ENCODE data around the gene AFF3.
A peak's percentile ranks its signal among the peaks of the same experiment; 100 is the strongest.
"Not testable (repeated sequence)": the region's sequence is repeated elsewhere in the genome, so short reads cannot be mapped to it uniquely, and the experiment has no call there.

The AFF3 gene

DNA sequence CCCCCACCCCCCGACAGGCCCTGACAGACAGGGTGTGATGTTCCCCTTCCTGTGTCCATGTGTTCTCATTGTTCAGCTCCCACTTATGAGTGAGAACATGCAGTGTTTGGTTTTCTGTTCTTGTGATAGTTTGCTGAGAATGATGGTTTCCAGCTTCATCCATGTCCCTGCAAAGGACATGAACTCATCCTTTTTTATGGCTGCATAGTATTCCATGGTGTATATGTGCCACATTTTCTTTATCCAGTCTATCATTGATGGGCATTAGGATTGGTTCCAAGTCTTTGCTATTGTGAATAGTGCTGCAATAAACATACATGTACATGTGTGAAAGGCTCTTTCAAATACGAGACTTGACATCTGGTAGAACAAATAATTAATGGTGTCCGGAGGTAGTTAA is 208.9 kb downstream of the AFF3 start:
- DNase-seq (ENCODE audit: low read depth): not testable (repeated sequence)

DNA sequence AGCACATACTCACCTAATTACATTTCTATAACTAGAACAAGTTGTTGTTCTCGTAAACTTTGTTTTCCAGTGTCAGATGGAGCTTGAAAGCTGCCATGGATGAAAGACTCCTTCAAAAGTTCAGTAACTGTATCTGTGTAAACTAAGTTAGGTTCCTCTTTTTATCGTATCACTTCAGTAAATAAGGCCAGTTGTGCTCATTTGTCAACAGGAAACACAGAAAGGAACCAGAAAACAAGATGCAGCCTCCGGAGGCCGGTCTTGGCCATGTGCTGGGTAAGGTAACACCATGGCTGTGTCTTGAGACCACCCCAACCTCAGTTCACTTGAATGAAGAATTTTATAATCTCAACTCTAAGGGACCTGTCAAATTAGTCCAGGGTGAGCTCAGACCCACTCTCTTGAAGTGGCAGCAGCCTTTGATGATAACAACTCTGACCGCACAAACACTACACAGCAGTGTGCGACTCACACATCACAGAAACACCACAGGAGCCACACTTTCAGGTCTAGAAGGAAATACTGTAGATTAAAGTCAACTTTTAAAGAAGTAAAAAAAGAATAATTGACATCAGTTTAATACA is 213.8 kb downstream of the AFF3 start:
- no peak for DNase-seq (ENCODE audit: low read depth)

DNA sequence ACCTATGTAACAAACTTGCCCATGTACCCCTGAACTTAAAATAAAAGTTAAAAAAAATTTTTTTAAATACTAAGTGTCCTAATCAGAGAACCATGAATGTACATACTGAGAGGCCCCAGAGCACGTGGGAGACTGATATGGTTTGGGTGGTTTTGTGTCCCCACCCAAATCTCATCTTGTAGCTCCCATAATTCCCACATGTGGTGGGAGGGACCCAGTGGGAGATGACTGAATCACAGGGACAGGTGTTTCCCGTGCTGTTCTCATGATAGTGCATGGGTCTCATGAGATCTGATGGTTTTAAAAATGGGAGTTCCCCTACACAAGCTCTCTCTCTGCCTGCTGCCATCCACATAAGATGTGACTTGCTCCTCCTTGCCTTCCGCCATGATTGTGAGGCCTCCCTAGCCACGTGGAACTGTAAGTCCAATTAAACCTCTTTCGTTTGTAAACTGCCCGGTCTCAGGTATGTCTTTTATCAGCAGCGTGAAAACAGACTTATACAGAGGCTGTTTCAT is 214.6 kb downstream of the AFF3 start:
- not testable (repeated sequence) for DNase-seq (ENCODE audit: low read depth)

DNA sequence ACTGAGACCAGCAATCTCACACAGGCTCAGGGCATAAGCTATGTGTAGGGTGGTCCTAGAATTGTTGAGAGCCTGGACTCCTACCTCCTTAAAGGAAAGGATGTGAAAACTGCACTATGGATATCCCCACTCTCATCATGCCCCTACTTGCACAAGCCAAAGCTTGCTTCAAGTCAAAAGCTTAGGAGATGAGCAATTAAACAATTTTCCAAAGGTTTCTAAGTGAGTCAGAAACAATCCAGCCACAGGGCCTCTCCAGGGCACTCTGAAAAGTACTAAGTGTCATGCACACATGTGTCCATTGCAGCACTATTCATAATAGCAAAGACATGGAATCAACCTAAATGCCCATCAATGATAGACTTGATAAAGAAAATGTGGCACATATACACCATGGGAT is 215.4 kb downstream of the AFF3 start:
- DNase-seq (ENCODE audit: low read depth): peak; percentile 6

DNA sequence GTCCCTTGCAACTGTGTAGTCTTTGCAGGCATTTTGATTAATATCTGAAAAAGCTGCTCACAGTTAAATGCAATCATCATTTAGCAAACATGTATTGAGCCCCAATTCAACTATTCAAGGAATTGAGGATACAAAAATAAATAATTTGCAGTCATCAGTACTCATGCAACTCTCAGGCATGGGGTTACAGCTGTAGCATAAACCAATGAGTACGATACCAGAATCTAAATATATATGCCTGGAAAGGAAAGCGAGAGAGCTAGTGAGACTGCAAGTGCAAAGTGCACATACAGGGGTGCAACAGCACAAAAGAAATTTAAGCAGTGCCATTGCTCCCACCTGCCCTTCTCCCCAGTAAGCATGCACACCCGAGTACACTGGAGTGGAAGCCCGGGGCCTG is 216.4 kb downstream of the AFF3 start:
- DNase-seq (ENCODE audit: low read depth): no peak

DNA sequence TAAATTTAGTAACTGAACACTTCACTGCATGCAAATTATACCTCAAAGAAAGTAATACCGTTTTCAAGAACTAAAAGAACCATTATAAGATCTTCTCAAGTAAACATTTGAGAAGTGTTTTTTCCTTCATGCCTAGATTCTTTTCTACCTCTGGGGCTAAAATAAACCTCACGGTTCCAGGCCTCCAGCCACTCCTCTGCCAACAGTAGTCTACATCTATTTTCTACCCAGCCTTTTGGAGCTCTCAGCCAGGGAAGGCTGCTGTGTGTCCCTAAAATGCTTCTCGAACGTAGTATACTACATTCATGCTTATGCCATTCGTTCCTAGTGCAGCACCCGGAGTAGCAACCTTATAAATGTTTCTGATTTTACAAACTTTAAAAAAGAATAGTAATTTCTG is 219.7 kb downstream of the AFF3 start:
- no peak for DNase-seq (ENCODE audit: low read depth)

DNA sequence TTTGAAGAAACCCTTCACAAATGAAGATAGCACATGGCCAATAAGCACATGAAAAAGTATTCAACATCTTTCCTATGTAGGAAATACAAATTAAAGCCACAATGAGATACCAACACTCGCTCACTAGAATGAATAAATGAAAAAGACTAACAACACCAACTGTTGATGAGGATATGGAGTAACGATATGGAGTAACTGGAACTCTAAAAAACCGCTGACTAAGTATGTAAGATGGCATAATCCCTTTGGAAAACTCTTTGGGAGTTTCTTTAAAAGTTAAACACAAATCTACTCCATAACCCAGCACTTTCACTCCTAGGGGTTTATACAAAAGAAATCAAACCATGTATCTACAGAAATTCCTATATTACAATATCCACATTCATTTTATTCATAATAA is 220.5 kb downstream of the AFF3 start:
- no peak for DNase-seq (ENCODE audit: low read depth)

DNA sequence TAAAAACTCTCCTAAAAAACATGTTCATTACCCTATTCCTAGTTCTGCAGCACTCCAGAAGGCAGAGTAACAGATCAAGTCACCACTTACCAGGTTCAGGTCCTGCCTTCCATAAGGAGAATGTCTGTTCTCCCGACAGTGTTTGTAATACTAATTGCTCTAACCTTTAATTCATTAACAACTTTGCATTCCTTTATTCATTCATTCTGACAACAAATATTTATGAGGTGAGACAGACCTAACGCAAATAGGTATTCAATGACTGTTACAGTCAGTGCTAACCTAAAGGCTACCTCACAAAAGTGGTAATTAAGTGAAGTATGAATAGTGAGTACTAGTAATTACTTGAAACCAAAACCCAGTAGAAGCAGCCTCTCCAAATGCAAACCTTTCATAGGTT is 224.0 kb downstream of the AFF3 start:
- no peak for DNase-seq (ENCODE audit: low read depth)

DNA sequence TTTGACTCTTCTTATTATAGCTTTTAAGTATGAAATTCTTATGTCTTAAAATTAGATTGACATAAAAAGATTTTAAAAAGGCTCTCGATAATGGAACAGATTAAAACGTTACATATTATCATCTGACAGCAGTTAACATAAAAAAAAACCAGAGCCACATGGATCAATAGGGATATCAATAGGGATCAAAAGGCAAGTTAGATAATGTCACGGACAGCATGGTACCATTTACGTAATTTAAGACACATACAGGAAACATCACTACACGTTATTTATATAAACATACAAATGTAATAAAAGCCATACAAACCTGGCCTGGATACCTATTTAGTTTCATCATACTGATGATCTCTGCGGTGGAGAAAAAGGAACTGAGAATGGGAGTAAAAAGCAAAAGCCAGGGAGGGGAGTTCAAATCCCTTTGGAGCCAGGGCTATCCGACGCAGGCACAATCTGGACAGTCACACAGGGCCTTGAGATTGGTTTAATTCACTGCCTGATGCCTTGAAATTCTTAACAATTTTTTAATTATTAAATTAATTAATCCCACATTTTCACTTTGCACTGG is 227.2 kb downstream of the AFF3 start:
- no peak for DNase-seq (ENCODE audit: low read depth)

DNA sequence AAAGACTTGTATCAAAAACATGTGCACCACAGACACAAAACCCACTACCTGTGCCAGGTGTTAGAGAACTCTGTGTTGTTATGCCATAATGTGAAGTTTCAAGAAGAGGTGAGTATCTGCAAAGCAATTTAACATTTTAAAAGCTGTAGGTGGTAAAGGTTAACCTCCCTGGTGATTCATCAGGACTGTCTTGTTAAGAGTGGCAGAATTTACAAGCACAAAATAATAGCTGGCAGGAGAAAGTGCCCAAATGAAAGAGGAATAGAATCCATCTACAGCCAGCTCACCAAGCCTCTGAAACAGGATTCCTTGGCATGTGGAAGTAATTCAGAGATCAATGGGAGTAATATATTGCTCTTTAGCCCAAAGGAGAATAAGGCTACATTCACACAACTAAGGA is 230.7 kb downstream of the AFF3 start:
- no peak for DNase-seq (ENCODE audit: low read depth)

DNA sequence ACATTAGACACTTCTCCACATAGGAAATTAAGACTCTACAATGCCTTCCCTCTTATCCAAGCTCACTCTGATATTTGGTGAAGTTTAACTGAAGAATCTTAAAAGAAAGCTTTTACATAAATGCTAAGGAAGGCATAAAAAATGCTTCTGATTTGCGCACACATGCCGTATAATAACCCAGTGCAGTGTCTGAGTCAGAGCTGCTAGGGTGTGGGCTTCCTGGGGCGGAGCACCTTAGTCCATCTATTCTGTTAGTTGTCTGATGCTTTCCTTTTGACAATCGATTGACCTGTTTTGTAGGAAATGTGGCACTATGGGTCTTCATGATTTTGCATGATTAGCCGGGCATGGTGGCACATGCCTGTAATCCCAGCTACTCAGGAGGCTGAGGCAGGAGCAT is 231.5 kb downstream of the AFF3 start:
- DNase-seq (ENCODE audit: low read depth): no peak

DNA sequence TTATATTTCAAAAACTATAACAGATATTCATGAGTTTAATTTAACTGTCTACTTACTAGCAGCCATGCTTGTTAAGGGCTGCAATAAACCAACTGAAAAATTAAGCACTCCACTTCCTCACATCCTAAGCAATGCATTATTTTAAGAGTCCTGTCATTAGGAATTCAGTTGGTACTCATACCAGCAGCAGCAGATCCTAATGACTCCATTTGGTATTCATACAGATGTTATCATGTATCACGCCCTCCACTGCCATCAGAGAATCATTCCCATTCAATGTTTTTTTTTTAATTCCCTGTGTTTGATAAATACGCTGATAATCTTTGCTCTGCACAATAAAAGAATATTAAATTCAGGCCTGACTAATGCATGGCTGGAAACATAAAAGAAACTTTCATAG is 236.8 kb downstream of the AFF3 start:
- no peak for DNase-seq (ENCODE audit: low read depth)

DNA sequence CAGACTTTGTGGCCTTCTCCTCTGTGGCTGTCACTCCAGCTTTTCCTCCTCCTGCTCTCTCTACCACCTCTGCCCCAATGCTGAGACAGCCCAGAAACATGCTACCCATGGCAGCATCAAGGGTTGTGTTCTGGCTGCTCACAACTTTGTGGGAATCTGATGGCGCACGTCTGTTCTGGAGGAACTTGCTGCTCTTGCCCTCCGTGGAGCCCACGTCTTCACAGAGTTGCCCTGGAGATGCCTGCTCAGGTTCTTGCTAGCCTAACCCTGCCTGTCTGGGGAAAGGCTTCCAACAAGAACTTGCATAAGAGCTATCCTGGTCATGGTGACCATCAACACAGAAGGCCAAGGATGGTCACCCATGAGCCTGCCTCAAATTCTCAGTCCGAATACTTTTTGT is 237.4 kb downstream of the AFF3 start:
- no peak for DNase-seq (ENCODE audit: low read depth)

DNA sequence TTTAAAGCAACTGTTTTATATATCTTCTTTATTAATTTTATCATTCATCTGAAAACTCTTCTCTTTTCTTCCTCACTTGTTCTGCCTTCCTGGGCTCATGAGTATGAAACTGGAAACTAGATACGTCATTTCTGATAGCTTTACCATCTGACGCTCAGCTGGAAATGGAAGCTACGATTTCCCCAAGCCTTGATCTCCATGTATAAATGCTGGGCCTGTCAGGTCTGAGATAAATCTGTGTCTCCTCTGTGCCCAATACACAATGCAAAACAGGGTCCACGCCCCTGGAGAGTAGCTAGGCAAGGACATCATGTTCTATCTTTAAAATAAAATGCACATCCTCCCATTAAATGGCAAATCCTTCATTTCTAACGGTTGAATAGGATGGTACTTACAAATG is 238.4 kb downstream of the AFF3 start:
- no peak for DNase-seq (ENCODE audit: low read depth)

DNA sequence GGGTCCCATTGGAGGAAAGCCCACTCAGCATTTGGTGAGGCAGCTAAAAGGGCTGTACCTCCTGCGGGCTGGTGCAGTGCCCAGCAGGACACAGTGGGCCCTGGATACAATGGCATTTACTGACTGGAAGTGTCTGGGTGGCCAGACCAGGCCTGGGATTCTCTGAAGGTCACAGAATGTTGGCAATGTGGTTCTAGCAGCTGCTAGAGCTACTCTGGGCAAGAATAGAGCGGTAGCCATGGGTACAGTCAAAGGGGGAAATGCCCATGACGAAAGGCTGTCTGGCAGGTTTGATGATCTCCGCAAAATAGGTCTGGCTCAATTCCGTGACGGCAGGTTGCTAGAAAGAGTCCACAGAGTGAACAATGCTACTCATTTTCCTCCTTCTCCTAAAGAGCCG is 241.8 kb downstream of the AFF3 start:
- DNase-seq (ENCODE audit: low read depth): no peak

DNA sequence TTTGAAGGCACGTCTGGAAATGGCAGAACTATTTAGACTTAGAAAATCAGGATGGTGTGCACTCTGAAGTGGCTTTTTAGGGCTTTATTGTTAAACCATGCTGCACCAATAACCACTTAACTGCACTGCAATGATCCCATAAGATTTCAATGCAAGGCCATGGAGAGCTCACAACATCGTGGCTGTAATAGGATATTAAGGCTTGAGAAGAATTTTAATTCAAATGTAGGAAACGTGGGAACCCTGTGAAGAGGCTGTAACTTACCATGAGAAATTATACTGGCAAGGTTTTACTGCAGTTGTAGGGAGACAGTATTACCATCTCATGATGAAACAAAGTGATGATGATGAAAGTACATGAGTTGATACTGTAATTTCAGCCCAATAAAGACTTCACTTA is 242.5 kb downstream of the AFF3 start:
- DNase-seq (ENCODE audit: low read depth): no peak

DNA sequence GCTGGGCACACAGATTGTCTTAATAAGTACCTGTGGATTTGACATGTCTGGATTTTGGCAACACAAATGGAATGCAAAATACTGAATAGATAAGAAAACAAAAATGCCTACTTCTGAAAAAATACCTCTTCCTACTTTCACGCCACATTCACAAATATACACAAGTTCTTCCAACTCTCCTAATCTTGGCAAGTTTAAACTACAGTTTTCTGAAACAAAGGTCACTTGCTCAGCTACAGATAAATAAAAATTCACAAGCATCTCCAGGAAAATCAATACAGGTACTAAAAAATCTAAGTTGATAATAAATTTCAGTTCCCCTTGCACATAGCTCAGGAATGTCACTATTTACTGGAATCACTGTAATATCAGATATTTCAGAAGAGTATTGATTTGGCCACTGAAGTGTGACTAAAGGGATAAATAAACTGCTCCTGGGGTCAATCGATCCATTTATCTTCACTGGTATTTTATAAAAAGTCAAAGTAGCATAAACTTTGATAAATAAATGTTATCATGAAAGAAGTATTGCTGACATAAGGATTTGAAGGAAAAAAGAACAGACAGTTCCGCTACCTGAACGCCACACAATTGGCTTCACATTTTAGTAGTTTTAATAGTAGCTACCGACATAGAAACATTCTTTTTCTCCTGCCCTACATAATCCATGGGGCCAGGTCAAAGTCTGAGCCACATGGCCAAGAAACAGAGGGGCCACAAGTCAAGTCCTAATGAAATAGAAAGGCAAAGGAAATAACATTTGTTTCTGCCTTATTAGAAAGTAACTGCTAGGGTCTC is 243.1 kb downstream of the AFF3 start:
- DNase-seq (ENCODE audit: low read depth): no peak

DNA sequence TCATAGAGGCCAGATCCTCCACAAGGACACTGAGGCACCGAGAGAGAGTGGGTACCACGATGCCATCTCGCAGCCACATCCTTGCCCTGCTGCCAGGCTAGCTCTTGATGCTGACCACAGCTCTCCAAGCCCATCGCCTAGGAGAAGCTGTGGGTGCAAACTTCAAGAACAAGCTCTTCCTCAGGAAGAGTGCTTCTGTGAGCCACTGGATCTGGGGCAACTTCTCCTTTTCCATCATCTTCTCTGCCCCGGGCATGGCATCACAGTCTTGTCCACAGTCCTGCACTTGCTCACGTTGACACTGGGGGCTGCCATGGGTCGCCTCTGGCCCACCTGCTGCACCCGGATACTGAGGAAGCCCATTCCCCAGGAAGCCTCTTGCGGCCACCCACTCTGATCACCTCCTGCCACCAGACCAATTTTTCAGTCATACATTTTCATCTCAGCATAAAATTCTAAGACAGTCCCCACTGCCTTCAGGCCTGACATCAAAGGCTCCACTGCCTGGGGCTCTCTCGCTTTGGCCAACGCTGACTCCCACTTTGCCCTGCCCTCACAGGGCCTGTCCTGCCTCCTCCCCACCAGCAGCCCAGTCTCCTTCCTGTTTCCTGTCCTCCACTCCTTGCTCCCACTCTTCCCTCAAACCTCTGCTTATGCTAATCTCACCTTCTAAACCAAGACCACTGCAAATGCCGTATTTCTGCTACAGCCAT is 243.9 kb downstream of the AFF3 start:
- DNase-seq (ENCODE audit: low read depth): no peak

DNA sequence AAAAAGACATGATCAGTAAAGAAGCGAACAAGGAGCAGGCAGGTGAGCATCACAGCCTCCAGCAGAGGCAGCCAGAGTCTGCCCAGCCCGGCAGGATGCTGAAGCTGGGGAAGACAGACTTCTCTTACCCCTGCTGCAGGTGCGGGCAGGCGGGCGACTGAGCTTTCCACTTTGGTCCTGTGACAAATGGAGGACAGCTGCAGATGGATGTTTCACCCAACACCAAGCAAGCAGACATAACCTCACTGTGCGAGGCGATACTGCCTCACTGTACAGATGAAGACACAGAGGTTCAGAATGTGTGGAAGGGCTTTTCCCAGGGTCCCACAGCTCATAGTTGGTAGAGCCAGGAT is 251.0 kb downstream of the AFF3 start:
- DNase-seq (ENCODE audit: low read depth): no peak

DNA sequence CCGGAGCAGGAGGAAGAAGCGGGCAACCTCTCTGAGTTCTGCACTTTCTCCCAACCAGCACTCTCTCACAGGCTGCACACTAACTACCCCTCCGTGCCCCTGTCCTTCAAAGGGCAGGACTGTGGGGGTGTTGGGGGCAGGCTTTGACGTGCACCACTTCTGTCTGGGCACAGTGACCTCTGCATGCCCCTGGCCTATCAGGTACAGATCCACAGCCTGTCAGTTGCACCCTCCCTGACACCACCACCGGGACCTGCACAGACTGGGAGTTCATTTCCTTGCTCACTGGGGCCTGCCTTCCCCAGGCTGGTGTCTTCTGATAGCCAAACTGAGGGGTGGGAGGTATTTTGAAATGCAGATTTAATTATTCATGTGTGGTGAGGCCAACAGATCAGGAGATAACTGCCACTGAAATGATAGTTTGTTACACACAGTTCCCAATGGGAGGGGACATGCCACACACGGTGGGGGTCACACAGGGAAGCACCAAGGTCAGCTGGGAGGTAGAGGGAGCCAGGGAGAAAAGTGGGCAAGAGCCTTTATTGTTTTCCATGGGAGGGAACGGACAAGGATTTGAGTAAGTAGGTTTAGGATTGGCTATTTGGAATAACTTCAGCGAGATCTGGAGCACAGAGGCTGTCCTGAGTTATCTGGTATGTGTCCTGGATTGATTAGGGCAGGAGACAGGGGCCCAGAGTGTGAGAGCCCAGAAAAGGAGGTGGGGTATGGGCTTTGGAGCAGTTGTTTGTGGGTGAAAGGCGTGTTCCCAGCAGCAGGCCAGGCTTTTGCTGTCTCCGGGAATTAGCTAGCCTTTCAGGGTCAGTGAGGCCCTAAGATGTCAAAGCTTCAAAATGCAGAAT is 251.6 kb downstream of the AFF3 start:
- no peak for DNase-seq (ENCODE audit: low read depth)

DNA sequence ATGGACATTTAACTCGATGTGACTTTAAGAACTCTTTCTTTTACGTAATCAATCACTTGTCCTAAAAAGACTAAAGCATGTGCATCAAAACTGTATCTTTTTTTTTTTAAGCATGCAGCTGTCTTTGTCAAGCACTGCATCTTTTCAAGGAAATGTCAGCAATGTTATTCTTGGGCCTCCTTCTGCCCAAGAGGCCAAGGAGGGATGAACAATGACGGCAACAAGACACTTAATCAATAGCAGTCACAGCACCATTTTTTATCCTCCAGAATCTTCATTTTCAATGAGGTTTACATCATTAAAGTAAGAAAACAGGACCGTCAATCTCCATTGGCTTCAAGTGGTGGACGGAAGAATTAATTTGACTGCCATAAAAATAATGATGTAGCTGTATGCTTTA is 253.8 kb downstream of the AFF3 start:
- DNase-seq (ENCODE audit: low read depth): no peak

DNA sequence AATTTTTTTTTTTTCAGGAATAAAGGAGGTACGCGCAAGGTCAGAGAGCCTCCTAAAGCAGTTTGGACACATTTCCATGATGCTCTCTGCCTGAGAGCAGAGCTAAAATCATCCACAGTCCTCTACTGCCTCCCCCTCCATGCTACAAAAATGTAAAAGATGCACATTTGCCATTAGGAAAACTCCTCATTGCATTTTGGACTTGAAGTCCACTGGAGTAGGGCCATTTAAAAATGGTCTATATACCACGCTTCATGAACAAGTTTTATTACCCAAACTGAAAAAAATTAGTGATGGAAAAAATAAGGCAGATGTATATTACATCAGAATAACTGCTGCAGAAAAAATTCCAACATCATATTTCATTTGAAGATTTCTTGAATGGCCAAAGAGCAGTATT is 256.0 kb downstream of the AFF3 start:
- no peak for DNase-seq (ENCODE audit: low read depth)
